Lower leg skin (tissue), 4 donors: ENCODE measurements around the gene VPS35L. TPM values are rescaled to one million over a fixed set of nuclear protein-coding genes. Genes with fewer than 3 reads are reported as not detected.

ENCODE experiments used
- DNase-seq, 2 donors: peaks; one replicate each; pipeline ENCODE4 v3.0.0-alpha.2; 2019; ENCODE audit warnings: low spot score in 2 of 2
- H3K4me3 ChIP-seq: fragments of 200-600 bp; sonication (generic); 2 replicates; pipeline ENCODE4 v1.5.1; 2017; ENCODE audit warnings: mild to moderate bottlenecking, low read depth; ENCODE audit not compliant: poor library complexity, severe bottlenecking
- POLR2A ChIP-seq, 2 donors: fragments of 450-650 bp; IDR thresholded peaks; one replicate each; pipeline ENCODE4 v1.6.1; 2016 to 2017; ENCODE audit warnings: antibody characterized with exemption in 2 of 2, mild to moderate bottlenecking in 1 of 2, moderate library complexity in 1 of 2
- WGBS, 2 donors: methylation state at CpG; one replicate each; pipeline ENCODE4 v1.1.5; 2018; 5-methylcytosine and 5-hydroxymethylcytosine counted together
- intact Hi-C: fragments of 100-400 bp; cut with DNase I; formaldehyde crosslinking; loops from one replicate; pipeline ENCODE4 v1.15.0; 2023; ENCODE audit warnings: low total_unique reads
- total RNA-seq, 4 donors: library from RNA; depleted of rRNA; stranded (reverse); fragments of >200 nt; gene quantifications; one replicate each; pipeline ENCODE4 v1.1.0, GENCODE V29; 2016
- TF ChIP-seq, protein P1 (sequence below), 3 donors: fragments of 450-650 bp; IDR thresholded peaks; one replicate each; pipeline ENCODE4 v1.5.1; 2016; ENCODE audit warnings: antibody characterized with exemption in 3 of 3, mild to moderate bottlenecking in 3 of 3, moderate library complexity in 2 of 3

The VPS35L gene
- total RNA-seq, 4 donors from 2014 or later = 14.5 to 24.2 (median 17.0) TPM

DNA sequence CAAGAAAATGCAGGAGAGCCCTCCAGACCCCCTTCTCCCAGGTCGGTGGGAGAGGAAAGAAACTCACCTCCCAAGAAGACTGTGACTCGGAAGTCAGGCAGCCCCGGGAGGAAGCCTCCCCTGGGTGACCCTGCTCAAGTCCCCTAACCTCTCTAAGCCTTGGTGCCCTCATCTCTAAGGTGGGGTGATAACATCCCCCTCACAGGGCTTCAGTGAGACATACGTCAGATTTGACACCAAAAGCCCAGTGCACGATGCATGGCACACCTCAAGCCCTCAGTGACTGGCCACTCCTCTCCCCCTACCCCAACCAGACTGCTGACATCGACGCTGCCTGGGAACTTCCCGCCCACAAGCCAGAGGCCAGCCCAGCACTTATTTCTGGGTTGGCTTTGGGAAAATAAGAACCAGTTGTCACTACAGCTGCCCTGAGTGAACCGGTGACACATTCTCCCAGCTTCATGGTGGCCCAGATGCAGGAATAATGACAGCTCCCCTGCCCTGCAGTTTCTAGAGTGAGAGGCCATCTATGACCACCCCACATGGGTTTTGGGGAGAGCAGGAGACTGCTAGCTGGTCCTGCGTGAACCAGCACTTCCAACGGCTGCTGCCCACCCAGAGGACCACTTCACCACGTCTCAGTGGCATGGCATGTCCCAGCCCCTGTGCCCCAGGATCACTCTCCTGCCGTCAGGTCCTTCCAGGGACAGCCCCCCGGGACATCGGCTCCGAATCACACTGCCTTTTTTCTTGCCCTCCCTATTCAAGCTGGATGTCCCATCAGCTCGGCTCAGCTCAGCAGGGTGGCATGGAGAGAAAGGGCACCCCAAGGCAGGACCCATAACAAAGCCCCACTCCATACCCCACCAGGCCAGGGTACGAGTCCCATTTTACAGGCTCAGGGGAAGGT is 153.0 kb downstream of the VPS35L start:
- TF ChIP-seq, protein P1, sequence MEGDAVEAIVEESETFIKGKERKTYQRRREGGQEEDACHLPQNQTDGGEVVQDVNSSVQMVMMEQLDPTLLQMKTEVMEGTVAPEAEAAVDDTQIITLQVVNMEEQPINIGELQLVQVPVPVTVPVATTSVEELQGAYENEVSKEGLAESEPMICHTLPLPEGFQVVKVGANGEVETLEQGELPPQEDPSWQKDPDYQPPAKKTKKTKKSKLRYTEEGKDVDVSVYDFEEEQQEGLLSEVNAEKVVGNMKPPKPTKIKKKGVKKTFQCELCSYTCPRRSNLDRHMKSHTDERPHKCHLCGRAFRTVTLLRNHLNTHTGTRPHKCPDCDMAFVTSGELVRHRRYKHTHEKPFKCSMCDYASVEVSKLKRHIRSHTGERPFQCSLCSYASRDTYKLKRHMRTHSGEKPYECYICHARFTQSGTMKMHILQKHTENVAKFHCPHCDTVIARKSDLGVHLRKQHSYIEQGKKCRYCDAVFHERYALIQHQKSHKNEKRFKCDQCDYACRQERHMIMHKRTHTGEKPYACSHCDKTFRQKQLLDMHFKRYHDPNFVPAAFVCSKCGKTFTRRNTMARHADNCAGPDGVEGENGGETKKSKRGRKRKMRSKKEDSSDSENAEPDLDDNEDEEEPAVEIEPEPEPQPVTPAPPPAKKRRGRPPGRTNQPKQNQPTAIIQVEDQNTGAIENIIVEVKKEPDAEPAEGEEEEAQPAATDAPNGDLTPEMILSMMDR (IDR thresholded peaks at IDR 0.05) = no peak
- TF ChIP-seq POLR2A (IDR thresholded peaks at IDR 0.05) = no peak
- H3K4me3 ChIP-seq = no peak overlapping the region
- no peak for DNase-seq
- intact Hi-C loops = no loop called here
- WGBS, 2 donors = 78 to 83% methylated on average over 18 of the region's 18 CpGs

DNA sequence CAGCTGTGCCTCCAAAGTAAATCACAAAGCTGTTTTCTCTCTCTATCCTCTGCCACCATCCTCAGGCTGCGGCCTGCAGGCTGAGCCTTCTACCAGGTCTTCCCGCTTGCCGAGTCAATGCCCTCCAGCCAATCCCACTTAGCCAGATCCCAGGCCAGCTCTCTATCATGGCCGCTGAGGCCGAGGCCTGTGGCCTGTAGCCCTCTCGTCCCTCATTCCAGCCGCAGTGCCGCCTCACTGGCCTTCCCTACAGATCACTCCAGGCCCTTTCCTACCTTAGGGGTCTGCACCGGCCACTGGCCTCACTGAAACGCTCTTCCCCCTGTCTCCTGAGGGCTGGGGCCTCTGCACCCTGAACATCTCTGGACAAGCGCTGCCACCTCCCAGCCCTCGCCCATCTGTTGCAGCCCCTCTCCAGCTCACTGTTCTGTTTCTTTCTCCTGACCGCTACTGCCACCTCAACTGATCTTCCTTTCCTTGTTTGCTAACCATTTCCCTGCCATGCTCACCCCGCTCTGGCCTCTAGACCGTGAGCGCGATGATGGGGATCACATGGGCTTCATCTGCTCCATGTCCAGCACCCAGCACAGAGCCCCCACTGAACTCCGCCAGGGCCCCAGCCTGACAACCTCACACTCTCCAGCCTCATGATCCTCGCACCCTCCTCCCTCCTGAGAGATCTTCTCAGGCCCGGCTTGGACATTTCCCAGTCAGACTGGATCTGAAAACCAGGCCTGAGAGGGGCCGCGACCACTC is 154.1 kb downstream of the VPS35L start:
- TF ChIP-seq, protein P1 (IDR thresholded peaks at IDR 0.05) = no peak
- TF ChIP-seq POLR2A (IDR thresholded peaks at IDR 0.05) = no peak
- WGBS, 2 donors = 93 to 96% methylated on average over 22 of the region's 22 CpGs
- intact Hi-C loops = no loop called here
- H3K4me3 ChIP-seq = no peak overlapping the region
- DNase-seq = no peak

DNA sequence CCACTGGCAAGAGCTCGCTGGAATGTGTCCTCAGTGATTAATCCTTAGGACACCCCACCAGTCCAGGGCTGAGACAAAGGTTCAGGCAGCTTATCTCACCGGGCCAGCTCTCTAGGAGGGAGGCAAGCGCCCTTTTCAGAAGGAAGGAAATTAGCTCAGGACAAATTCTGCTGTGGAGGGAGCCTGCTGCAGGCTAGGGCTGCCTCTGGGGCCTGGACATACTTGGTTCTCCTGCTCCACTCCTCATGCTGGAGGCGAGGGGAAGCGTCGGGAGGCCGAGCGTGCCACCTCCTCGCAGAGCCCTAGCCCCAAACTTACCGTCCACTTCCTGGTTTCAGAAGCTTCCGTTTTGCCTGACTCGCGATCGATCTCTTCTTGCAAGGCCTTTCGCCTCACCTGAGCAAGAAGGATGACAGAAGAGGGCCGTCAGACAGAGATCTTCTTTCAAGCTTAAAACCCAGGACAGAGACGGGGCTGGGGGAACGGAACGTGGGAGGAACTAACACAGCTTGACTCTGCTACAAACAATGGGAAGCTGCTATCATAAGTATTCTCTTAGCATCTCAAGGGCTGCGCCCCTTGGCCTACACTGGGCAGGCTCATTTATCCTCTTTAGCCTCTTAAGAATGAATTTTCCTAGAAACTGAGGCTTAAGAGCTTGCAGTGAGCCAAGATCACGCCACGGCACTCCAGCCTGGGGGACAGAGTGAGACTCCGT is 154.8 kb downstream of the VPS35L start:
- intact Hi-C loops = no loop called here
- DNase-seq = no peak
- WGBS, 2 donors = 89 to 90% methylated on average over 23 of the region's 23 CpGs
- TF ChIP-seq, protein P1 (IDR thresholded peaks at IDR 0.05) = no peak
- no peak for TF ChIP-seq POLR2A (IDR thresholded peaks at IDR 0.05)
- H3K4me3 ChIP-seq = no peak overlapping the region

DNA sequence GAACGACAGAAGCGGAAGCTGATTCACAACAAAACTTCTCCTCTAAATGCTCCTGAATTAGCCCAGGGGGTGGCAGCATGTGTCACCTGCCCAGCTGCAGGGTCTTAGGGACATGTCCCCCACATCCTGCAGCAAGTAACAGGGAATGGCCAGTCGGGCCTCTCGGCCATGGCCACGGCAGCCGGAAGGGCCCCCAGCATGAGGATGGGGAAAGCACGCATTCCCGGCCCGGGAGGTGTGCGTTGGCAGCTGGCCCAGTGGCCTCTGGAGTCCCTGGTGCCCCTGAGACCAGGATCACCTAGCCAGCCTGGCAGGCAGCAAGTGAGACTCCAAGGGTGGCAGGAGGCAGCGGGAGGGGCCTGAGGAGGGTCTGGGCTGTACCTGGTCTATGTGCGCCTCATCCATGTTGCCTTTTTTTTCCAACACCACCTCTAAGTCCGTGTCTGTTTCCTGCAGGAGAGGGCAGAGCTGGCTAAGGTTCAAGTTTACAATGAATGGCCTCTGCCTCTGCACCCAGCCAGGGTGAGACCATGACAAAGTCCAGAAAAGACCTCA is 155.6 kb downstream of the VPS35L start:
- no peak overlapping the region for H3K4me3 ChIP-seq
- TF ChIP-seq, protein P1 (IDR thresholded peaks at IDR 0.05) = no peak
- no peak for TF ChIP-seq POLR2A (IDR thresholded peaks at IDR 0.05)
- DNase-seq = no peak
- intact Hi-C loops = no loop called here
- 68 to 75% methylated on average over 13 of the region's 13 CpGs for WGBS, 2 donors

DNA sequence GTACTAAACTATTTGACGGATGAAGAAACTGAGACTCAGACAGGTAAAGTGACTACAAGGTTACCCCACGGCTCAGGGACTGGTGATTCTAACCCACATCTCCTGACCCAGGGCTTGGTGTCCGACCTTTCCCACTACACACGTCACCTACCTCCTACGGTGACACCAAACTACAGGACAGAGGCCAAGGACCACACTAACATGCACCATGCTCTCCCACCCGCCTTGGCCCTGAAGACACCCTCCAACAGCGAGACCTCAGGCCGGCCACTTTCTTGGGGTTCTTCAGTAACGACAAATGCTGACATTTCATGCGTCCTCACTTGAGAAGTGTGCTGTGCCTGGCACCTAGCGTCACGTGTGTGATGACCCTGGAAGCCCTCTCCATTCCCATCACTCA is 156.1 kb downstream of the VPS35L start:
- 93% methylated on average over 12 of the region's 12 CpGs for WGBS, 2 donors
- H3K4me3 ChIP-seq = no peak overlapping the region
- intact Hi-C loops = no loop called here
- no peak for TF ChIP-seq POLR2A (IDR thresholded peaks at IDR 0.05)
- TF ChIP-seq, protein P1 (IDR thresholded peaks at IDR 0.05) = no peak
- no peak for DNase-seq
